Loucy (cell line): ENCODE data around the gene ARHGAP6.
A peak's percentile ranks its signal among the peaks of the same experiment; 100 is the strongest.

ENCODE experiments used
- H2AFZ ChIP-seq: fragments of 200-600 bp; sonication (generic); 2 replicates; pipeline ENCODE4 v1.6.0; 2016; ENCODE audit warnings: antibody characterized with exemption, mild to moderate bottlenecking, low read length, moderate library complexity
- H3F3A ChIP-seq: fragments of 200-600 bp; 2 replicates; pipeline ENCODE4 v1.6.0; 2016; ENCODE audit warnings: antibody characterized with exemption, low read depth, mild to moderate bottlenecking
- H3K27me3 ChIP-seq: fragments of 200-600 bp; sonication (generic); 2 replicates; pipeline ENCODE4 v1.6.1; 2014; ENCODE audit warnings: low read length, mild to moderate bottlenecking; ENCODE audit not compliant: insufficient read depth, poor library complexity, severe bottlenecking
- H3K36me3 ChIP-seq: fragments of 200-600 bp; sonication (generic); 2 replicates; pipeline ENCODE4 v1.6.1; 2016; ENCODE audit warnings: low read length; ENCODE audit not compliant: insufficient read depth
- H3K4me1 ChIP-seq: fragments of 200-600 bp; sonication (generic); 2 replicates; pipeline ENCODE4 v1.5.1; 2014; ENCODE audit warnings: low read length, mild to moderate bottlenecking; ENCODE audit not compliant: insufficient read depth, poor library complexity, severe bottlenecking
- H3K4me2 ChIP-seq: fragments of 200-600 bp; sonication (generic); 2 replicates; pipeline ENCODE4 v1.6.0; 2014; ENCODE audit warnings: antibody characterized with exemption, low read length, low read depth, mild to moderate bottlenecking; ENCODE audit not compliant: poor library complexity, severe bottlenecking
- H3K4me3 ChIP-seq: fragments of 200-600 bp; sonication (generic); 2 replicates; pipeline ENCODE4 v1.5.1; 2014; ENCODE audit warnings: low read length, mild to moderate bottlenecking, mixed read lengths; ENCODE audit not compliant: poor library complexity, severe bottlenecking
- H3K79me2 ChIP-seq: fragments of 200-600 bp; sonication (generic); 2 replicates; pipeline ENCODE4 v1.6.1; 2014; ENCODE audit warnings: low read length; ENCODE audit not compliant: insufficient read depth
- H3K9ac ChIP-seq: fragments of 200-600 bp; sonication (generic); 2 replicates; pipeline ENCODE4 v1.6.0; 2014; ENCODE audit warnings: mild to moderate bottlenecking, low read depth, low read length, moderate library complexity; ENCODE audit not compliant: poor library complexity, severe bottlenecking
- H3K9me2 ChIP-seq: fragments of 200-600 bp; sonication (generic); replicated peaks from 2 replicates; pipeline ENCODE4 v1.6.1; 2016; ENCODE audit warnings: low read depth, low read length, mixed read lengths
- H3K9me3 ChIP-seq: fragments of 200-600 bp; sonication (generic); 2 replicates; pipeline ENCODE4 v1.6.1; 2014; ENCODE audit warnings: mild to moderate bottlenecking, antibody characterized with exemption, low read length, low read depth; ENCODE audit not compliant: insufficient read depth
- H4K20me1 ChIP-seq: fragments of 200-600 bp; sonication (generic); 2 replicates; pipeline ENCODE4 v1.6.0; 2014; ENCODE audit warnings: antibody characterized with exemption, low read length, mild to moderate bottlenecking; ENCODE audit not compliant: insufficient read depth, poor library complexity, severe bottlenecking
- CTCF ChIP-seq: fragments of 200-600 bp; sonication (generic); conservative IDR thresholded peaks from 2 replicates; pipeline ENCODE4 v1.5.1; 2014; ENCODE audit warnings: mild to moderate bottlenecking, antibody characterized with exemption, low read length
- EZH2phosphoT487 ChIP-seq: fragments of 200-600 bp; IDR thresholded peaks from 2 replicates; pipeline ENCODE4 v1.6.1; 2018; ENCODE audit warnings: antibody characterized with exemption, mild to moderate bottlenecking, moderate library complexity, borderline replicate concordance

ARHGAP6 gene

GRCh38 chrX:11381464-11381863 lies 284.3 kb downstream of the ARHGAP6 start:
- Histone ChIP-seq H3K9me3 (no peaks in the 10 kb centered on the region), H3K4me1 (no peaks in the 10 kb centered on the region), H4K20me1 (no peaks in the 10 kb centered on the region), H3K9me2 (no peaks in the 10 kb centered on the region), H3K79me2 (no peaks in the 10 kb centered on the region), H3F3A (no peaks in the 10 kb centered on the region), H3K4me2 (no peak overlapping the region), H3K27me3 (no peaks in the 10 kb centered on the region), H2AFZ (peak overlapping the region; percentile 69), H3K4me3 (no peak overlapping the region), H3K9ac (no peak overlapping the region), H3K36me3 (no peaks in the 10 kb centered on the region)
- TF ChIP-seq CTCF (peak; percentile 61), EZH2phosphoT487 (no peak)

- H3K4me2 ChIP-seq, result no peak overlapping the region
- H3K9me3 ChIP-seq, result no peaks in the 10 kb centered on the region
- H3K4me1 ChIP-seq, result no peaks in the 10 kb centered on the region
- no peak overlapping the region for H3K9ac ChIP-seq
- H2AFZ ChIP-seq, result no peak overlapping the region
- no peak overlapping the region for H3K4me3 ChIP-seq
- no peaks in the 10 kb centered on the region for H3F3A ChIP-seq
- H4K20me1 ChIP-seq, result no peaks in the 10 kb centered on the region
- H3K36me3 ChIP-seq, result no peaks in the 10 kb centered on the region
- TF ChIP-seq CTCF (no peak), EZH2phosphoT487 (no peak)
- H3K79me2 ChIP-seq, result no peaks in the 10 kb centered on the region
- no peaks in the 10 kb centered on the region for H3K27me3 ChIP-seq
- no peaks in the 10 kb centered on the region for H3K9me2 ChIP-seq
Measured at GRCh38 chrX:11380187-11380844, 285.4 kb downstream of the ARHGAP6 start.

GRCh38 chrX:11376163-11376562 lies 289.6 kb downstream of the ARHGAP6 start:
- H3K4me2 ChIP-seq, result no peak overlapping the region
- no peaks in the 10 kb centered on the region for H3F3A ChIP-seq
- no peaks in the 10 kb centered on the region for H3K36me3 ChIP-seq
- H3K9me3 ChIP-seq, result no peaks in the 10 kb centered on the region
- no peaks in the 10 kb centered on the region for H3K4me1 ChIP-seq
- H3K27me3 ChIP-seq, result no peaks in the 10 kb centered on the region
- no peak overlapping the region for H2AFZ ChIP-seq
- no peaks in the 10 kb centered on the region for H3K9me2 ChIP-seq
- H3K79me2 ChIP-seq, result no peaks in the 10 kb centered on the region
- no peak overlapping the region for H3K9ac ChIP-seq
- H4K20me1 ChIP-seq, result no peaks in the 10 kb centered on the region
- TF ChIP-seq EZH2phosphoT487, result no peak
- no peak for TF ChIP-seq CTCF
- no peak overlapping the region for H3K4me3 ChIP-seq
